Uterus (tissue), 2 donors: ENCODE results near the gene FOXD4.
"Not testable (repeated sequence)": the region's sequence is repeated elsewhere in the genome, so short reads cannot be mapped to it uniquely, and the experiment has no call there.

Experiments
- POLR2A ChIP-seq, 2 donors: fragments of 450-650 bp; IDR thresholded peaks; one replicate each; pipeline ENCODE4 v1.6.1; 2016; ENCODE audit warnings: antibody characterized with exemption in 2 of 2, mild to moderate bottlenecking in 1 of 2, moderate library complexity in 1 of 2
- TF ChIP-seq, protein P1 (sequence below), 4 experiments: fragments of 200-600 bp in 2 of 4; fragments of 450-650 bp in 2 of 4; sonication (generic) in 2 of 4; IDR thresholded peaks; one replicate each; pipeline ENCODE4 v1.5.1; 2016 to 2019; ENCODE audit warnings: antibody characterized with exemption in 4 of 4, mild to moderate bottlenecking in 2 of 4, moderate library complexity in 1 of 4

DNA sequence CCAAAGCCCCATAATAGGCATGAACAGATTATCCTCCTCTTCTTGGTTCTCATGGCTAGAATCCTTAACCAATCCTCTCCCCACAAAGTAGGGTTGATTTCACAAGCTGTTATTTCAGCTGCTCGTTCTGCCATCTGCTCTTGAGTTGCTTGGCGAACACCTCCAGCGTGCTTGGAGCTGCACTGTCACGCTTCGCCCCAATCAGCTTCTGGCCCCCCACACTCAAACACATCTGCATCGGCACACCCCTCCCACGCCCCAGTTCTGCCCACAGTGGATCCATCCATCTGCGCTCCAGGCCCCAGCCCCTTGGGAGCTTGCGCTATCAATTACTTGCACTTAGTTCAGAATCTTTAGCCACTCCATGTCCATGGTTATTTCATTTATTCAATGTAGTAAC, 17.8 kb downstream of the FOXD4 start:
- TF ChIP-seq, protein P1, sequence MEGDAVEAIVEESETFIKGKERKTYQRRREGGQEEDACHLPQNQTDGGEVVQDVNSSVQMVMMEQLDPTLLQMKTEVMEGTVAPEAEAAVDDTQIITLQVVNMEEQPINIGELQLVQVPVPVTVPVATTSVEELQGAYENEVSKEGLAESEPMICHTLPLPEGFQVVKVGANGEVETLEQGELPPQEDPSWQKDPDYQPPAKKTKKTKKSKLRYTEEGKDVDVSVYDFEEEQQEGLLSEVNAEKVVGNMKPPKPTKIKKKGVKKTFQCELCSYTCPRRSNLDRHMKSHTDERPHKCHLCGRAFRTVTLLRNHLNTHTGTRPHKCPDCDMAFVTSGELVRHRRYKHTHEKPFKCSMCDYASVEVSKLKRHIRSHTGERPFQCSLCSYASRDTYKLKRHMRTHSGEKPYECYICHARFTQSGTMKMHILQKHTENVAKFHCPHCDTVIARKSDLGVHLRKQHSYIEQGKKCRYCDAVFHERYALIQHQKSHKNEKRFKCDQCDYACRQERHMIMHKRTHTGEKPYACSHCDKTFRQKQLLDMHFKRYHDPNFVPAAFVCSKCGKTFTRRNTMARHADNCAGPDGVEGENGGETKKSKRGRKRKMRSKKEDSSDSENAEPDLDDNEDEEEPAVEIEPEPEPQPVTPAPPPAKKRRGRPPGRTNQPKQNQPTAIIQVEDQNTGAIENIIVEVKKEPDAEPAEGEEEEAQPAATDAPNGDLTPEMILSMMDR (IDR thresholded peaks at IDR 0.05) = not testable (repeated sequence)
- TF ChIP-seq POLR2A (IDR thresholded peaks at IDR 0.05) = not testable (repeated sequence)
